OCI-LY7 (cell line): Measurements from ENCODE around the gene FAM200A.

ENCODE experiments used
- CTCF ChIP-seq: fragments of 200-600 bp; sonication (generic); conservative IDR thresholded peaks from 2 replicates; pipeline ENCODE4 v1.5.1; 2014; ENCODE audit warnings: mild to moderate bottlenecking, antibody characterized with exemption, low read length, moderate library complexity, mixed read lengths
- EZH2phosphoT487 ChIP-seq: fragments of 200-600 bp; sonication (generic); IDR thresholded peaks from 2 replicates; pipeline ENCODE4 v1.6.1; 2018; ENCODE audit warnings: low read depth, borderline replicate concordance, mild to moderate bottlenecking, mixed run types, antibody characterized with exemption, low read length, moderate library complexity, mixed read lengths

GRCh38 chr7:99543081-99543671 lies 8.7 kb downstream of the FAM200A start:
- no peak for TF ChIP-seq CTCF
- no peak for TF ChIP-seq EZH2phosphoT487
